Activated CD8-positive, alpha-beta memory T cell treated with anti-CD3 and anti-CD28 coated beads for 24 hours (primary cell): Measurements from ENCODE around the gene SHLD1.
A peak's percentile ranks its signal among the peaks of the same experiment; 100 is the strongest.
"Not testable (repeated sequence)": the region's sequence is repeated elsewhere in the genome, so short reads cannot be mapped to it uniquely, and the experiment has no call there.

Experiments used
- DNase-seq: peaks from one replicate; pipeline ENCODE4 v3.0.0-alpha.2; 2020

Gene SHLD1, protein sequence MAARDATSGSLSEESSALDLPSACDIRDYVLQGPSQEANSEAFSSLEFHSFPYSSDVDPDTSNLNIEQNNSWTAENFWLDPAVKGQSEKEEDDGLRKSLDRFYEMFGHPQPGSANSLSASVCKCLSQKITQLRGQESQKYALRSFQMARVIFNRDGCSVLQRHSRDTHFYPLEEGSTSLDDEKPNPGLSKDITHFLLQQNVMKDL

DNA sequence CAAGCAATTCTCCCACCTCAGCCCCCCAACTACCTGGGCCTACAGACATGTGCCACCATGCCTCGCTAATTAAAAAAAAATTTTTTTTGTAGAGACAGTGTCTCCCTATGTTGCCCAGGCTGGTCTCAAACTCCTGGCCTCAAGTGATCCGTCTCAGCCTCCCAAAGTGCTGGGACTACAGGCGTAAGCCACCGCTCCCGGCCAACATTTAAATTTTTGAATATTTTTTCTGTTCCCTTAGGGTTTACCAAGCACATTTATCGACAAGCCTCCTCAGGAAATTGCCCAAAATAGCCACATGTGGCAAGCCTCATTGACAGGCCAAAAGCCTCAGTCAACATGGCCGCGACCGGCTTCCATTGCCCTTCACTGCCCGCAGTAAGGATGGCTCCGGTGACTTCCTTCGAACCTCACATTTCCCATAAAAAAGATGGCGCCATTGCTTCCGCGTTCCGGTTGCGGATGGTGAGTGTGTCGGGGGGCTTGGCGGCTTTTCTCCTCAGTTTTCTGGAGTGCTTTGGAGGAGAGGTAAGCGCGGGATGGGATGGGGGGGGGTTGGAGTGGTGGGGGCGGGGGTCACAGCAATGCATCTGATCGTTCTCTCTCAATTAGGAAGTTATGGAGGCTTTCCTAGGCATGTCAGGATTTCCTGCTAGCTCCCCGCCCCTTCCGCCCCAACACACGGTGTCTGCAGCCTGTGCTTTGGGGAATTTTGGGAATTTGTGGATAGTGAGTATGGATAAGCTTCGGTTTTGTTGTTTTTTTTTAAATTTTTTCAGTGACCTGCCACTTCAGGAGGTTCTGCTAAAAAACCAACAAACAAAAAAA is at the start of gene SHLD1:
SHLD1 (plus strand) TSS at position 450 of the 828 bp plus-strand sequence. CDS start 22,465 bp downstream, outside the sequence.
- DNase-seq, result peak; percentile 89

DNA sequence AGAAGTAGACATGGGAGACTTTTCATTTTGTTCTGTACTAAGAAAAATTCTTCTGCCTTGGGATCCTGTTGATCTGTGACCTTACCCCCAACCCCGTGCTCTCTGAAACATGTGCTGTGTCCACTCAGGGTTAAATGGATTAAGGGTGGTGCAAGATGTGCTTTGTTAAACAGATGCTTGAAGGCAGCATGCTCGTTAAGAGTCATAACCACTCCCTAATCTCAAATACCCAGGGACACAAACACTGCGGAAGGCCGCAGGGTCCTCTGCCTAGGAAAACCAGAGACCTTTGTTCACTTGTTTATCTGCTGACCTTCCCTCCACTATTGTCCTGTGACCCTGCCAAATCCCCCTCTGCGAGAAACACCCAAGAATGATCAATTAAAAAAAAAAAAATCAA is 47.9 kb upstream of the SHLD1 start:
- not testable (repeated sequence) for DNase-seq

- DNase-seq, result no peak
These were observed 46.5 kb upstream of the SHLD1 start for GRCh38 chr20:5703681-5704101.

GRCh38 chr20:5705827-5706226 is 44.4 kb upstream of the SHLD1 start:
- DNase-seq, result no peak

DNA sequence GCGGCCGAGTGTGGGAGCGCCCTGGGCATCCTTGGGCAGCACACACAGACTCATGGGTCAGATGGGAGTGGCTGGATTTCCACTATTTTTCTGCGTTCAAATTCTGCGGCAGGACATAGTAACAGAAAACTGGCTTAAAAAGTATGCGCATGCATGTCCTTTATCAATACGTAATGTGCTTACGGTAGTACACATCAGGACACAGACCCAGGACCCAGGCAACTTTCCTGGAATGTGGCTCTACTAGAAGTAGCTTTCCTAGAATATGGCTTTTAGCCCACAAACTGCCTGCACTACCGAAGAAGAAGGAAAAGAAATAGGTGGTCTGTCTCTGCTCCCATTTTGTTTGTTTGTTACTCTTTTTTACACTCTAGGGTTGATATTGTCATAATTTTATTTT is 43.4 kb upstream of the SHLD1 start:
- no peak for DNase-seq

- DNase-seq, result no peak
These were observed 39.6 kb upstream of the SHLD1 start for GRCh38 chr20:5710551-5710950.

DNA sequence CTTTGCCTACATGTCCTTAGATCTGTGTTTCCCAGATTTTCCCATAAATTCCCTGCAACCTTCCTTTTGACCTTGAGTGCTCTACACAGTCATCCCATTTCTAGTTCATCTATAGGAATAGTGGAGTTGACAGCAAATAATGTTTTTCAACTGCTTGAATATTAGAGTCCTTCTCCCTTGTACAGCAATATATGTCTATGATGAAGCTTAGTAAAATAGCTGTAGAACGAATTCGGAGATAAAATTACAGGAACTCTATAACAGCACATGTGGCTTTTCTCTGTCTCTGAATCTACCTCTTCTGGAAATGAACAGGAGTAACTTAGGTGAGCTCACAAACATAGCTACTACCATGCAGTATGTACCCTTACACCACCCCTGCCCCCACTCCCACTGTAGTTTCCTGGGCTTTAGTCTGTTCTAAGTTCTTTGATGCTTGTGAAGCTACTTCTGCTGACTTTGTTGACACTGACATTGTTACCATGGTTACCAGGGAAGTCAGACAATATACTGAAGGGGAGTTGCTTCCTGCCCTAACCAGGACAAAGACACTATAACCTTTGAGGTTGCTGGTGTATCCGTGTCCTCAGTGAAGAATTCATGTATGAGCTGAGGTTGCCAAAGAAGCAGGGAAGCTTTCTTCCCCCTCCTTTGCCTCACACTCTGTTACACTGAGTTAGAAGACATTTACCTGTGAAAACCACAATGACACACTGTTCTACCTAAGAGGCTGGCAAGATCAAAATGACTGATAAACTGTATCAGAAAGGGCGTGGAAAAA is 35.8 kb upstream of the SHLD1 start:
- peak; percentile 67 for DNase-seq

DNA sequence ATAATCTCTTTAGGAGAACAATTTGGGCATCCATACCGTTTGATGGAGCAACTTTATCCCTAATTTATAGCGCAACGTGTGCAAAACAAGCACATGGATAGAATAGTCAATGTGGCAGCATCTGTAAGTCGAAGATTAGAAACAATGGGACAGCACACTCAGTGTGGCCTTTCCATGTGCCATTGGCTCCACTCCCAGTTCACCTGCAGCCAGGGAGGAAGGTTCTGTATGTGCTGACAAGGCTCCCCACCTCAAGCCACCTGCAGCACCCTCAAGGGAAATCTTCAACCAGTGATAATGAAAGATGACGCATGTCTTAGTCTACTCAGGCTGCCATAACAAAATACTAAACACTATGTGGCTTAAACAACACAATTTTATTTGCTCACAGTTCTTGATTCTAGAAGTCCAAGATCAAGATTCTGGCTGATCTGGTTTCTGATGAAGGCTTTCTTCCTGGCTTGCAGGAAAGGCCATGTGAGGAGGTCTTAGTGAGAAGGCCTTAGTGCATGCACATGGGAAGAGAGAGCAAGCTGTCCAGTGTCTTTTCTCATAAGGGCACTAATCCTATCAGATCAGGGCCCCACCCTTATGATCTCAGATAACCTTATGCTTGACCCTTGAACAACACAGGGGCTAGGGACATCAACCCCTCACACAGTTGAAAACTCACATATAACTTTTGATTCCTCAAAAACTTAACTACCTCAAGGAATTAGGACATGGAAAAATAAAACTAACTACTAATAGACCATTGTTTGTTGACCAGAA is 34.9 kb upstream of the SHLD1 start:
- no peak for DNase-seq

DNA sequence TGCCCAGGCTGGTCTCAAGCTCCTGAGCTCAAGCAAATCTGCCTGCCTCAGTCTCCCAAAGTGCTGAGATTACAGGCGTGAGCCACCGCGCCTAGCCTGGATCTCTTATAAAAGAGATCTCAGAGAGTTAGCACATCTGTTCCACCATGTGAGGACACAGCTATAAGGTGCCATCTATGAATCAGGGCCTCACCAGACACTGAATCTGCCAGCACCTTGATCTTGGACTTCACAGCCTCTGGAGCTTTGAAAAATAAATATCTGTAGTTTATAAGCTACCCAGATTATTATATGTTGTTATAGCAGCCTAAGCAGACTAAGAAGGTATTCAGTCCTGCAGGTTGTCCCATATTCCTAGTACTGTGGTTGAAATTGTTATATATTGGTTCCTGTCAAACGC is 33.2 kb upstream of the SHLD1 start:
- DNase-seq, result no peak

- no peak for DNase-seq
These were observed 31.2 kb upstream of the SHLD1 start for GRCh38 chr20:5718896-5719595.

- DNase-seq, result no peak
These were observed 30.3 kb upstream of the SHLD1 start for GRCh38 chr20:5719861-5720403.

DNA sequence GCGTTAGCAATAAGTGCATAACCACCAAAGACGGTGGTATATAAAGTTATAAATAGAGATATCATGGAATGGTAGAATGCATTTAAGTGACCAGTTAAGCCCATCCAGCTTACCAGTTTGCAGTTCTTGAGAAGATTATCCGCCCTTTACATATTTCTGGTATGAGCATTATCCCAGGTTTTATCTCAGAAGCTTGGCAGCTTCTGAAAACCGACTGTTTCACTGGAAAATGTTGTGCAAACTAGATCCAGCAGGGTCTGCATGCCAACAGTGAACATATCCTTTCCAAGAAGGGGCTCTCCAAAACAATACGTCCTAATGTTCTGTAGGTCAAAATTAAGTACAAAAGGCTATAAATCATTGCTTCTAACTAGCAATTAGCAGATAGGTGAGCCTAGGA is 29.5 kb upstream of the SHLD1 start:
- no peak for DNase-seq

DNA sequence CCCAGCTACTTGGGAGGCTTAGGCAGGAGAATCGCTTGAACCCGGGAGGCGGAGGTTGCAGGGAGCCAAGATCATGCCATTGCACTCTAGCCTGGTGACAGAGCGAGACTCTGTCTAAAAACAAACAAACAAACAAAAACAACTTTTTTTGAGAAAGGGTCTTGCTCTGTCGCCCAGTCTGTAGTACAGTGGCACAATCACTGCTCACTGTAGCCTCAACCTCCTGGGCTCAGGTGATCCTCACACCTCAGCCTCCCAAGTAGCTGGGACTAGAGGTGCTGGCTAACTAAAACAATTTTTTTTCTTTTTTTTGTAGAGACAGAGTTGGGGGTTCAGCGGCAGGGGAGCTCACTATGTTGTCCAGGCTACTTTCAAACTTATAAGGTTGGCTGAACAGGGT is 28.8 kb upstream of the SHLD1 start:
- not testable (repeated sequence) for DNase-seq

DNA sequence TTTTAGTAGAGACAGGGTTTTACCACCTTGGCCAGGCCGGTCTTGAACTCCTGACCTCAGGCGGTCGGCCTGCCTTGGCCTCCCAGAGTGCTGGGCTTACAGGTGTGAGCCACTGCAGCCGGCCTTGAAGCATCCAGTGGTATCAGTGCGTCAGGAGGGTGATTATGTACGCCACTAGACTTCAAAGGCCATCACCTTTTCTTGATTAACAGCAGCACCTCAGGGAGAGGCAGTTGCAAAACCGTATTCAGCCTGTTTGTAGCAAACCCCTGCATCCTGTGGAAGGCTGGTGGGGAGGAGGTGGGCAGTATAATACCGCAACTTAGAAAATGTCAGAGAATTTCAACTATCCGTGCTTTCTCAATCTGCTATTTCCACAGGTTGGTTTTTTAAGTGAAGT is 27.3 kb upstream of the SHLD1 start:
- no peak for DNase-seq

DNA sequence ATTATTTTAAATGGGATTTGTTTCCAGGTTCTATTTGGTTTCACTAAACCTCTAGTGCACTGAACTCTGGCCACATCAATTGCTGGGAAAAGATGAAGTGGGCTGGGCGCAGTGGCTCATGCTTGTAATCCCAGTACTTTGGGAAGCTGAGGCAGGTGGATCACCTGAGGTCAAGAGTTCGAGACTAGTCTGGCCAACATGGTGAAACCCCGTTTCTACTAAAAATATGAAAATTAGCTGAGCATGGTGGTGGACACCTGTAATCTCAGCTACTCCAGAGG is 25.1 kb upstream of the SHLD1 start:
- DNase-seq, result not testable (repeated sequence)

GRCh38 chr20:5727018-5727515 is 23.1 kb upstream of the SHLD1 start:
- no peak for DNase-seq

- no peak for DNase-seq
These were observed 20.9 kb upstream of the SHLD1 start for GRCh38 chr20:5729348-5729747.

- no peak for DNase-seq
These were observed 20.1 kb upstream of the SHLD1 start for GRCh38 chr20:5730131-5730530.

DNA sequence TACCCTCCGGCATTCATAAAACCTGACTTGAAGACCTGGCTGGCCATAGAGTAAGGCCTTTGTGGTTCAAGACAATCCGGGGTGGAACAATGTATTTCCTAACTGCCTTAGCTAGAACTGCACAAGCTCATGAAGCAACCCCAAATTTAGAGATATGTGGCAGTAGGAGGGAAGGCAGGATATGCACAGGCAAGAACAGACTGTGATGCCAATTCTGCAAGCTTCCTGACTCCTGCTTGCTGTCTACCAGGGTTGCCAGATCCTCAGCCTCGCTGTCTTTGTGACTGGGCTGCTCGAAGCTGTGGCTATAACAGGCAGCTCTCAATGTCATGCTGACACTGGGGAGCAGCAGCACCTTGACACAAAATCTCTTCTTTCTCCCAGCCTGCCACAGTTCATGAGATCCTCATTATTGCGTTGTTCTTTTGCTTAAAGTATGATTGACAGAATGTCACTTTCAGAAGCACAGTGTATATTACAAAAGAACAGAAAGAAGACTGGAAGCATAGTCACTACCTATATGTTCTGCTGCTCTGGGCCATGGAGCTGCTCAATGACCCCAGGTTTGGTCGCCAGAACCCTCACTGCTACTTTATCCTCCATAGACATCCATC is 18.3 kb upstream of the SHLD1 start:
- no peak for DNase-seq

- no peak for DNase-seq
These were observed 15.6 kb upstream of the SHLD1 start for GRCh38 chr20:5734602-5735001.

GRCh38 chr20:5735845-5736510 is 14.2 kb upstream of the SHLD1 start:
- no peak for DNase-seq
